AG09309 (cell line): ENCODE results near the gene LRRC53.
A peak's percentile ranks its signal among the peaks of the same experiment; 100 is the strongest.

Experiments
- DNase-seq: peaks from one replicate; pipeline ENCODE4 v3.0.0-alpha.2; 2010; ENCODE audit warnings: low read depth
- H3K4me3 ChIP-seq: 2 replicates; pipeline ENCODE4 v1.5.1; 2011; ENCODE audit warnings: mild to moderate bottlenecking, low read depth, low read length, moderate library complexity; ENCODE audit not compliant: control insufficient read depth
- TF ChIP-seq, protein P1 (sequence below): IDR thresholded peaks from 2 replicates; pipeline ENCODE4 v1.5.1; 2011; ENCODE audit warnings: mild to moderate bottlenecking, low read depth, low read length, inconsistent platforms; ENCODE audit not compliant: insufficient read depth, control insufficient read depth; ENCODE audit errors: missing control alignments

The LRRC53 gene

DNA sequence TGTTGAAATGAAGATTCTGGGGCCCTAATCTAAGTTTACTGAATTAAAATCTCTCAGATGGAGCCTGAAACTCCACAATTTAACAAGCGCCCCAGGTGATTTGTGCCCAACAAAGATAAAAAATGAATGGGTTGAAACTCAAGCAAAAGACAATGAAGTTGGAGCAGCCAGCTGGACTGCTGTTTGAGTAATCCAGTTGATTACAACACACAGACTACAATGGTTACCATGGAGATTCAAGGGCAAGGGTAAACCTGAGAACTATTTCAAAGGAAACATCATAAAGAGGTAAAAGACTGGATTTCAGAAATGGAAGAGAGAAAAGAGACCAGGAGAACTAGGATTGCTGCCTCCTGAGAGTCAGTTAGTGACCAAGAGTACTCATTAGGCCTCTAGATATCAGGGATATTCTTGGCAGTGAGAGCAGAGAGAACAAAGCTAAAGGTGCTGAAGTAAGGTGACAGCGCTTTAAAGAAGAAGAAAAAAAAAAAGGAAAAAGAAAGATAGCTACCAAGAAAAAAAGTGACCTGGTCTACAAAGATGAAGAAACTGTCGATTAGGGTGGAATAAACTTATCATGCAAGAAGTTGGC lies 44.5 kb downstream of the LRRC53 start:
- TF ChIP-seq, protein P1, sequence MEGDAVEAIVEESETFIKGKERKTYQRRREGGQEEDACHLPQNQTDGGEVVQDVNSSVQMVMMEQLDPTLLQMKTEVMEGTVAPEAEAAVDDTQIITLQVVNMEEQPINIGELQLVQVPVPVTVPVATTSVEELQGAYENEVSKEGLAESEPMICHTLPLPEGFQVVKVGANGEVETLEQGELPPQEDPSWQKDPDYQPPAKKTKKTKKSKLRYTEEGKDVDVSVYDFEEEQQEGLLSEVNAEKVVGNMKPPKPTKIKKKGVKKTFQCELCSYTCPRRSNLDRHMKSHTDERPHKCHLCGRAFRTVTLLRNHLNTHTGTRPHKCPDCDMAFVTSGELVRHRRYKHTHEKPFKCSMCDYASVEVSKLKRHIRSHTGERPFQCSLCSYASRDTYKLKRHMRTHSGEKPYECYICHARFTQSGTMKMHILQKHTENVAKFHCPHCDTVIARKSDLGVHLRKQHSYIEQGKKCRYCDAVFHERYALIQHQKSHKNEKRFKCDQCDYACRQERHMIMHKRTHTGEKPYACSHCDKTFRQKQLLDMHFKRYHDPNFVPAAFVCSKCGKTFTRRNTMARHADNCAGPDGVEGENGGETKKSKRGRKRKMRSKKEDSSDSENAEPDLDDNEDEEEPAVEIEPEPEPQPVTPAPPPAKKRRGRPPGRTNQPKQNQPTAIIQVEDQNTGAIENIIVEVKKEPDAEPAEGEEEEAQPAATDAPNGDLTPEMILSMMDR, result no peak
- no peak overlapping the region for H3K4me3 ChIP-seq
- DNase-seq, result no peak

DNA sequence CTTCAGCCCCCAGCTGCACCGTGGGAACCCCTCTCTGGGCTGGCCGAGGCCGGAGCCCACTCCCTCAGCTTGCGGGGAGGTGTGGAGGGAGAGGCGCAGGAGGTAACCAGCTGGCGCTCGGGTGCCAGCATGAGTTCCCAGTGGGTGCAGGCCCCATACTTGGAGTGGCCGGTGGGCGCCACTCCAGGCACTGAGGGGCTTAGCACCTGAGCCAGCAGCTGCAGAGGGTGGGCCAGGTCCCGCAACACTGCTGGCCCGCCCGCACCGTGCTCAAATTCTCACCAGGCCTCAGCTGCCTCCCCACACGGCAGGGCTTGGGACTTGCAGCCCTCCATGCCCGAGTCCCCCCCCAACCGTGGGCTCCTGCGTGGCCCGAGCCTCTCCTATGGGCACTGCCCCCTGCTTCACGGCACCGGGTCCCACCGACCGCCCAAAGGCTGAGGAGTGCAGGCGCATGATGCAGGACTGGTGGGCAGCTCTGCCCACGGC lies 47.2 kb downstream of the LRRC53 start:
- no peak for DNase-seq
- TF ChIP-seq, protein P1, result no peak
- H3K4me3 ChIP-seq, result no peak overlapping the region

DNA sequence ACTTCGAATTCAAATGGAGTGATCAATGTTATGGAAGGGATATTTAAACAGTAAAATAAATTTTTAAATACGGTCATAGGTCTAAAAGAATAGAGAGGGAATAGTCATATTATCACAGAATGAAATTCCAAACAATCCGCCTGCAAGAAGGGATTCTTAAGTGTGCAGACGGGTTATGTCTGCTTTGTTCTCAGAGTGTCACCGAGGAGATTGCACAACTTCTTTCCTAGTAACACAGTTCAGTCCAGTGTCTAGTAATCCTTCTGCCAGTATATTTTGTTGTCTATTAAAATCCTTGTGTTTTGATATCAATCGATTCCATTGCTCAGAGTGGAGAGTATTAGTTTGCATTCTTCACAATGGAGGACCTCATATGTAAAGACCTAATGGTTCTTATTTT lies 48.4 kb downstream of the LRRC53 start:
- H3K4me3 ChIP-seq, result no peak overlapping the region
- DNase-seq, result no peak
- TF ChIP-seq, protein P1, result no peak

DNA sequence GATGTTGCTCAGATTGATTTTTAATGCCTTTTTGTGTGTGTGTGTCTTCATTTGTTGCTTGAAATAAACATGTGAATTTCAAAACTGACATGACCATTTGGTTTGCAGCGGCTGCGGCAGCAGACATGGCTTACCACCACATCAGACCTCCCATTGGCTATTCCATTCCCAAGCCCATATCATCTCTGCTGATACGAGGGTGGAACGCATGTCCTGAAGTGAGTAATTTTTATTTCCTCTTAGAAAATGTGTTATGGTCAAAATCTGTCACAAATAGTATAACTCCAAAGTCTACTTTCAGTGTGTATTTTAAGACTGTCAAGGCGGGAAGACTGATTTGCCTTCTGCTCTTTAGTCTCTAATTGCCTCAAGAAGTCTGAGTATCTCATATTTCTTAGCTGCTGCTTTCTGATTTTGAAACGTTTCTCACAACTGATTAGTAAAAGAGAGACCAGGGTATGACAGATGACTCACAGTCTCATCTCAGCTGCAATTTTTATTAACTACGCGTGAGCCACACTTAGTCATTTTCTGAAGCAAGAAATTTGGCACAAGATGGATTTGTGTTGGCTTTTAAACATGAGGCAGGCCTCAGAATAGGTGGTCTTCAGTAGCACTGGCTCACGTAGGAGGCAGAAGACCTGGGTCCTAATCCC lies 49.0 kb downstream of the LRRC53 start:
- TF ChIP-seq, protein P1, result no peak
- H3K4me3 ChIP-seq, result no peak overlapping the region
- peak; percentile 27 for DNase-seq

DNA sequence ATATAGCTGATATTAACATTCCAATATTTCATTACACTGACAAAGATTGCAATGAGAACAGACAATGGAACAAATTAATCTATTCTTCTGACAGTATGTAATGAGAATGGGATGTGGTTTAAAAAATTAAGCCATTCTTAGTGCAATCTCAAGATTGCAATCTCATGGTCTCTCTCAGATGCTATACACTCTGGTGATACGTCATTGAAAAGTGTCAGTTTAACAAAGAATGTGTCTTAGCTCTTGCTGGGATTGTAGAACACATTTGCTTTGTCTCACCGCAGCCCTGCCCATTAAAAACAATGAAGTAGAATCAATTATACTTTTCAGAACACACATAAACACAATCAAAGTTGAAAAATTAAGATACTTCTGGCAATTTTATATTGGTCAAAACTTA lies 55.2 kb downstream of the LRRC53 start:
- no peak overlapping the region for H3K4me3 ChIP-seq
- no peak for DNase-seq
- TF ChIP-seq, protein P1, result no peak

DNA sequence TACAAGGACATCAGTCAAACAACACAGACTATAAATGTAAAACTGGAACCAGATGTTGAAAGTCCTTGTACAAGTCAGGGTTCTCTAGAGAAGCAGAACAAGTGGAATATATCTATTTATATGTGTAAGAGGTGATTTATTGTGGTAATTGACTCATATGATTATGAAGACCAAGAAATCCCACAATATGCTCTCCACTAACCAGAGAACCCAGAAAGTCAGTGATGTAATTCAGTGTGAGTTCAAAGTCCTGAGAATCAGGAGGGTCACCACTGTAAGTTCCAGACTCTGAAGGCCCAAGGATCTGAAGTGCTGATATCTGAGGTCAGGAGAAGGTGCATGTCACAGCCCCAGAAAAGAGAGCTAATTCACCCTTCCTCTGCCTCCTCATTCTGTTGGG lies 57.0 kb downstream of the LRRC53 start:
- TF ChIP-seq, protein P1, result no peak
- H3K4me3 ChIP-seq, result no peak overlapping the region
- no peak for DNase-seq

DNA sequence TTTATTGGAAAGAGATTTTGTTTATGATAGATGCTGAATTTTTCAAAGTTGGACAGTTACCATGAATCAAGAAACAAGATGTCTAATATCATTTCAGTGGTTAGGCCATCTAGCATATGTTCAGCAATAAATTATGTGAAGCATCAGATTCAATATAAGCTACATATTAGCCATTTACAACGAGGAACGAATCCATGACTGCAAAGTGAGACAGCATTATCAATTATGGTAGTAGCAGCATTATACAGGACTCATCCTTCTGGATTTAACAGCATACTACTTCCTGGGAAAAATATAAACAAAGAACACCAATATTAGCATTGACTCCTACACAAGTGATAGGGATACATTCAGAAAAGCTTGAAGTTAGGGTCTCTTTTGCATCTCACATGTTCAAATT lies 59.1 kb downstream of the LRRC53 start:
- DNase-seq, result no peak
- no peak overlapping the region for H3K4me3 ChIP-seq
- TF ChIP-seq, protein P1, result no peak
